GM19468 (cell line): ENCODE results near the gene NKX2-3.

ENCODE experiments used
- ATAC-seq: cut with Tn5 transposase; IDR thresholded peaks from one replicate; pipeline ENCODE4 v1.9.1; 2021; ENCODE audit warnings: mild to moderate bottlenecking, moderate library complexity, moderate number of reproducible peaks; ENCODE audit not compliant: unreplicated experiment; ENCODE audit errors: extremely low read depth

The NKX2-3 gene

DNA sequence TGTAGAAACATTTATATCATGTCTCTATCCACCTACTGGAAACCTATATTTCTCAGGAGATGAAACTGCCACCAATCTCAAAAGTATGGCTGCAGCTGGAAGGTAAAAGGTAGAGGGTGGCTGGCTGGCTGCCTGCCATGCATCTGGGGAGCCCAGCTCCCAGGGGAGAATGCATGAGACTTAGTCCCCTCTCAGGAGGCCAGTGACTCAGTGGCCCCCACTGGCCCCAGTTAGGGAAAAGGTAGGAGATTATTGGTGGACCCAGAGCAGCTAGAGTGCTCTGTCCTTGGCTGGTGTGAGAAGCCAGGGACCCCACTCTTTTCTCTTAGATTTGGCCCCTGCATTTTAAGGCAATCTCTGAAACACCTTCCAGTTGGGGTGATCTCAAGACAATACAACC, 6.8 kb upstream of the NKX2-3 start:
- no peak for ATAC-seq

DNA sequence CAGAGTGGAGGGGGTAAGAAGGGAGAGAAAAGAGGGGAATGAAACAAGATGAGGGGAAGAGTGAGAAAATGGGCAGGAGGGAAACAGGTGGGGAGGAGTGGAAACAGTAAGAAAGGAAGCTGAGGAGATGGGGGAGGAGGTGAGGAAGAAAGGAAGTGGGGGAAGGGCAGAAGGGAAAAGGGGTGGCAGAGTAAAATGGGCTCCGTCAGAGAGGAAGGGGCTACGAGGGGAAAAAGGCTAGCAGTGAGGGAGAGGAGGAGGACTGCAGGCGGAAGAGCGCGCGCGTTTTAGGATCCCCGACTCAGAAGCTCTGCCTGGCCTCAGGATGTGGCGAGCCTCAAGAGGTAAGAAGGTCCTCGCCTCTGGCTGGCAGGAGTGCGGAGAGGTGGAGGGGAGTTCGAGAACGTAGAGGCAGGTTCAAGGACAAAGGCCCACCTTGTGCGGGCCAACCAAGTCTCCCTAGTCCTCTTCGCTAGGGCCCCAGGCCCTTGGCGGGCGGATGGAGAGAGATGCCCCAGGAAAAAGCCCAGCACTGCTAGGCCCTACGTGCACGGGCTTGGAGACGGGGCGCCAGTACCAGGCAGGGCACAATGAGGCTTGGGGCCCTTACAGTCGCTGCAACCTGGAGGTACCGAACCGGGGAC, 5.8 kb upstream of the NKX2-3 start:
- no peak for ATAC-seq

DNA sequence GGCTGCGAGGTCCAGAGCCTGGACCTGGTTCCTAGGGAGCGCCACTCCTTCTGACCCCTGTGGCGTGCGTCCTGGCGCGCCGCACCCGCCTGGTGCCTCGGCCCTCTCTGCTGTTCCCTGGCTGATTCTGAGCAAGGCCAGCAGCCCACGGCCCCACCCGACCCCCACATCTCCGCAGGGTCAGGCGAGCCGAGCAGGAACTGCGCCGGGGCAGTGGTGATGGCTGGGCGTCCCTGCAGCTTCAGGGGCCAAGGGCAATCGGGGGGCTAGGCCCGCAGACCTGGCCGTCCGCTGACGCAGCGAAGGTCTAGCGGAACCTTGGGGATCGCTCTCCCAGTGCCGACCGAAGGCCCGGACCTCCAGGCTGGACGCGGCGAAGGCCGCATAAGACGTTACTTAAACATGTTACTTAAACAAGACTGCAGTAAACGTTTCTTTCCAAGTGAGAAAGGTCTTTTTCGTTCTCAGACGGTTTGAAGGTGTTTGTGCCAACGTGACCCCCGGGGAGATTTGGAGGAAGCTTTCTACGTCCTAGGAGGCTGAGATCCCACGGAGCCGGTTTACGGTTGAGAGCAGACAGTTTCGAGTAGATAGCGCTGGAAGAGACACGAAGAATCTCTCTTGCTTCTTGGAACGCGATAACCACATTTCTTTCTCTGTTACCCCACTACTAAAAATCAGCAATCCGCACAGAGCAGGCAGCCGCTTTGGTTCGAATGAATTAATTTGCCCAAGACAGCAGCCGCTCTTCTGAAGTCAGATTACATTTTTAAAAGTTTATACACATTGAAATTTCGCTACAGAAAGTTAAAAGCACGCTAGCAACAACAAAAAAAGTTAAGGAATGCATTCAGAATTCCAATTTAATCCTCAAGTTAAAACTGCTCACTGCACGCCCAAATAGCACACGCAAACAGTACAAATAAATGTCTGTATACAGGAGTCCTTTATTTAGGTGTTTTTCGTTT, 4.9 kb upstream of the NKX2-3 start:
- no peak for ATAC-seq

DNA sequence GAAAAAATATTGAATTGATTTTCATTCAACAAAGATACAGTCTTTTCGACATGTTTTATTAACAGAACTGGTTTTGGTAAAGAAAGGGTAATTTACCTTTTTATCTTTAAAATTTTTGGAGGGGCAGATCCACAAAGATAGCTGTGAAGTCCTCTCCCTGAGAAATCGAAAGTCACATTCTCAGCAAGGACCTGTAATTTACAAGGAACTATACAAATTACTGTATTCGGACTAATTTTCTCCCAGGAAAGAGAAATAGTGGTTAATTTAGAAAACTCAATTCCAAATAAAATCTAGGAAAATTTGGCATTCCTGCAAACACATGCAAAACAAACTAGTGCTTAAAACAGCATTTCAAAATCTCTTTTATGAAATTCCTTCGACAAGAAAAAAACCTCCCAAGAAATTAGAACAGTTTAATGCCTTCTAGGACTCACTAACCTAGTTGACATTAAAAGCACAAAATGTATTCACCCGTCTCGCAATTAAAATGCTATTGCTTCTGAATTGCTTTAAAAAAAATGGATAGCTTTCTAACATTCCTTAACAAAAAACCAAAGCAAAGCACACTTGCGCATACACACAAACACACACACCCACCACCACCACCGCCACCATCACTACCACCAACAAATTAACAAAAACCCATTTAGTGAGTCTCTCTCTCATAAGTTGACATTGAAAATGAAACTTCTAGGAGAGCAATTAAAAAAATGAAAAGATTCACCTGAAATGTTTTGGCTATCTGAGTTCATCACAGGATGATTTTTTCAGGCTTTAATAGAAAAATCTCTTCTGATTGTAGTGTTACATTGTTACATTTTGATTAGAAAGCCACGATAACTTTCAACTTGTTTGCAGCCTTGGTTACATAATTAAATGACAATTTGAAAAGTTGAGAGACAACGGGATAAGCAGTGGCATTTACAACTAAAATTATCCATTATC, 4.0 kb upstream of the NKX2-3 start:
- ATAC-seq = no peak

DNA sequence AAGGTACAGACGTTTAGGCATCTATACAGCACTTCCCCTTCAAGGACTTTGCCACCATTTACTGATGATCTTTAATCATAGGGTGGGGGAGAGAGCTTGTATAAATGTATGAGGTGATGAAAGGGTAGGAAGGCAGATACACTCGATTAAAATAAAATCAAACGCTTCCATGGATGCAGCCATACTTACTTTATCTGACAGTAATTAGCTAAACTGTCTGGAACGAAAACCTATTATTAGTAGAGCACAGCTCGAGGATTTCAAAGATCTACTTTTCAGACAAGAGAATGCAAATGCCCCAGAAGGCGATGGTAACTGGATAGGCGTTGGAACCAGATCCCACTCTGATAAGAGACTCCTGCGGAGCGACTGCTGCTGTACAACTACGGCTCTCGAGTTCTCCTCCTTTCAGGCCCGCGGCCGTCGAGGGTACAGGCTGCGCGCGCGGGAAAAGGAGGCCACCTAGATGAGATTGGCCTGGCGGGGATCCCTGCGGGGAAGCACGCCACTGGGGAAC, 3.1 kb upstream of the NKX2-3 start:
- ATAC-seq = no peak

DNA sequence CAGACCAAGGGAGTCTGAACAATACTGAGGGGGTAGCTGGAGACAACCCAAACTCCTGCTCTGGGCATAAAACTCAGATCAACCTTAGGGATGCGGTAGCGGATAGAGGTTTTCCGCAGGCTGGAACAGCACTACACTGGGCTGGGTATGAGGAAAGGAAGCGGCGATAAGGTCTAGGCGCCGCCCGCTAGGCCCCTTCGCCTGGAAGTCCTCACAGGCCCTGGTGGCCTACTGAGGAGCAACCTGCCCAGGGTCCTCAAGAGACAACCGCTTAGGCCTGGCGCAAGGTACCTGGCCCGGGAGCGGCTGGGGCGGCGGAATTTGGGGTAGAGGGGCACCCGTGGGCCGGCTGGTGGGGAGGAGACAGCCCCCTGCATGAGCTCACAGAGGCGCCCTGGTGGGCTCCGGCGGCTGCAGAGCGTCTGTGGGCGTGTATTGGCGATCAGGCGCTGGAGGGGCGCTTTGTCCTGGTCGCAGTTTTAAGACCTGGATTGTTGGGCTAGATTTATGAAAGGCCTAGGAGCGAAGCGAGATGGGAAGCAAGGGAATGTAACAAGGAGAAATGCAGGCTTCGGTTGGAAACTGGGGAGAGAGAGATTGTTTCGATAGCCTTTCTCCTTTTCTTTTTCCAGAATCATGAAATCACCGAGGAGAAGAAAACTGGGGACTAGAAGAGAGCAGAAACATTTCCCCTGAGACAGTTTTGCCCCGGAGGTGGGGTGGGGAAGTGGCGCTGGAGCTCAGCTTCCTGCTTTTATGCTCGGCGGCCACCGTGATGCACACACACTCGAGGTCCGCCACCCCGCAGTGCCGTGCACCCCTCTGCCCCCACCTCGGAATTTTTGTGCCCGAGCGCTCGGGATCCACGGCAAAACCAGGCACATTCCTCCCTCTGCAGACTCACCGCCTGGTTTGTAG, 2.4 kb upstream of the NKX2-3 start:
- no peak for ATAC-seq

DNA sequence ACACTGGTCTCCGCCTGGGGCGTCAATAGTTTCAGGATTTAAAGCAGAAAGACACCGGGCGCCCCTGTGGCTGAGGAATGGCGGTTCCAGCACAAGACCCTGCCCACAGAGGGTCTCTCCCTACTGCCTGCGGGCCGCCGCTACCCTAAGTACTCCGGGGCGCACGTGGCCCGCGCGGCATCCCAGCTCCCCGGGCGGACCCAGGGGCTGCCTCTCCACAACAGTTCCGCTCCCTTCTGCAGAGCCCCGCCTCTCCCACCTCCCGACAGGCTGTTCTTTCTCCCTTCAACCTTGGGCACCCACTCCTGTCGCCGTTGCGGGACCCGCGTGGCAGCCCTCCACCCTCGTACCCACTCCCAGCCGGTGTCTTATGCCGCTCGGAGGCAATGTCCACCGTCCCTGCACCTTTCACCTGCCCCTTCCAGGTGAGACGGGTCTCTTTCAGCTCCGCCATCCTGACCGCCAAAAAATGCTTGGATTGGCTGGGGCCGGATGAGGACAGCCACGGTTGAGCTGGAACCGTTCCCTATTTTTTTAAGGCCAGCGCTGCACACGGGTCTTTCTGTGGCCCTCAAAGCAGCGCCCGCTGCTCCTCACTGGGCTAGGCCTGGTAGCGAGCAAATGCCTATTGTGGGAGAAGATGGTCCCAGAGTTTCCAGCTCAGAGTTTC, 1.6 kb upstream of the NKX2-3 start:
- ATAC-seq = no peak

DNA sequence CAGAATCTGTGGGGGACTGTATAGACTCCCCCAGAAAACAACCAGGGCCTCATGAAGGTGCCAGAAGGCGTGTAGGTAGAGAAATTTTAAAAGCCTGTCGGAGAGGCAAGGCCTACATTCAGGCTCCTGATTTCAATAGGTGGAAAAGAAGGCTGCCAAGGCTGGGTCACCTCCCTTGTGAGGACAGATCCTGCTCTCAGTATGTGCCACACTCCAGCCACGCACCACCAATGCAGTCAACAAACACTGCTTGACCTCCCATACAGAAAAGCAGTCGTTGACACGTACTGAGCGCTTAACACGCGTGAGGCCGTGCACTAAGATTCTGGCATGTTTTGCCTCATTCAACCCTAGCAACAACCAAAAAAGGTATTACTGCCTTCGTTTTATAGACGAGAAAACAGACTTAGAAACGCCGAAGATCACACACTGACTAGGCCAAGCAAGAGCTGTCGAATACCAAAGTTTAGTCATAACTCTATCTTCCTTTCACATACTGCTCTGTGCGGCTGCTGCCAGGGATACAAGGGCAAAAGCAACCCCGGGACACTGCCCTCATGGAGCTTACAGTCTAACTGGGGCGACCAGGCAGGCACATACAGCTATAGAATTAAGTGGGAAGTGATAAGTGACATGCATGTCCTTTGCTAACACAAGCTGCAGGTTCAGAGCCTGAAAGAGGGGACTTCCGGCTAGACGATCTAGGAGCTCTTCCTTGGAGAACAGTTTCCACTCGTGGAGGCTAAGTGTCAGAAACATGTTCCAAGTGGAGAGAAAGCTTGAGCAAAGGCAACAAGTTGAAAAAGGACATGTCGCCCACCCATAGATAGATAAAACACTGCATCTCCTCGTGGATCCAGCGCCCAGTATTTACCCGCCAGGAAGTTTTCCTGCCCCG, 797 bp upstream of the NKX2-3 start:
- no peak for ATAC-seq

DNA sequence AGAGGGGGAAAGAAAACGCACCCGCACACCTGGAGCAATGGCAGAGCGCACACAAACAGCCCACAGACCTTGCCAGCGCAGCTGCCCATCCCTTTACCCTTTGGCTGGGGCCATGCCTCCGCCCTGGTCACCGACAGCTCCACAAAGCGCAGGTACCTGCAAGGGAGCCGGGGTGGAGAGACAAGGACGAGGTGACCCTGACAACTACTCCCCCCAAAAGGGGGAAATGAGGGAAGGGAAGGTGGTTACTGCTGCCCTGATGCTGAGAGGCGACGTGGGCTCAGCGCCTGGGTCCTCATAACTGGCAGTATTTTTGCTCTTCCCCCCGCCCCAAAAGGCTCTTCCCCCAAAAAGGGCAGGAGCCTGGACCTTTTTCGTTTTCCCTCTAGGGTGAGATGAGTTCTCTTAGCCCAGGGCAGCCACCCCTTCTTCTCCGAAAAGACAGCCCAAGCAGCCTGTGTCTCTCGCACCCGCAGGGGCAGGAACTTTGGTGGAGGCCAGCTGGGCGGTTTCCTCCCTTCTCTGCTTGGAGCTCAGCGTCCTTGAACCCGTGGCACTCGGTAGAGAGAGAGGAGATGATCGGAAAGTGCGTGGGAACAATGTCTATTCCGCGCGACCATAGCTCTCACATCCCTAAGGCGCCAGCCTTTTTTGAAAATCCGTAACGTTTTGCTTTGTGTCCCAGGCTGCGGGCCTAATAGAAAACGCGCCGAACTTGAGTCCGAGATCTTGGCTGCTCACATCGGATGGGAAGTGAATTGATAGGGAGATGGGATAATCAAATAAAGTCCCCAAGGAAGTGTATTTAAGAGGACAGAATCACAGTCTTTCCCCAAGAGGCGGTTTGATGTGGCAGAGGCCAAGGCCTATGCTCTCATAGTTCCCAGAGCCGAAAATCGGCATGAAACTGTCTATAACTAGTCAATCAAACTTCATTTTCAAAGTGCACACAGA, 1.0 kb downstream of the NKX2-3 start:
- no peak for ATAC-seq

DNA sequence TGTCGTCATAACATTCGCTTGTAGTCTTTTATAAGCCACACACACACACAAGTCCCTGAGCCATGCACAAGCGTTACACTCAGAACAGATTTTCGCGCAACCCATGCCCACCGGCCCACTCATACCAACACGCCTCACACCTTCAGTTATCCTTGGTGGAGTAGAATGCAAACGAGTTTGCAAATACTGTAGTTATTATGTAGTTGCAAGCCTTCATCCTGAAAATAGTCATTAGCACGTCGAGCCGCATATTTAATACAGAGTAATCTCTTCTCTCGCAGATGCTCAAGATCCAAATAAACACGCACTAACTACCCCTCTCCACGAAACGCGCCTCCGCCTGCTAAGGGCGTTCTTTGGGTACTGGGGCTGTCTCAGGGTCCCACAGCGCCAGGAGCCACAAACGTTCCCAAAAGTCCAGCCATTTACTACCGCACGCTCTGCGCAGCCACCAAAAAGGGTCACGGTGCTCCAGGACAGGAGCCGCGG, 1.8 kb downstream of the NKX2-3 start:
- no peak for ATAC-seq

DNA sequence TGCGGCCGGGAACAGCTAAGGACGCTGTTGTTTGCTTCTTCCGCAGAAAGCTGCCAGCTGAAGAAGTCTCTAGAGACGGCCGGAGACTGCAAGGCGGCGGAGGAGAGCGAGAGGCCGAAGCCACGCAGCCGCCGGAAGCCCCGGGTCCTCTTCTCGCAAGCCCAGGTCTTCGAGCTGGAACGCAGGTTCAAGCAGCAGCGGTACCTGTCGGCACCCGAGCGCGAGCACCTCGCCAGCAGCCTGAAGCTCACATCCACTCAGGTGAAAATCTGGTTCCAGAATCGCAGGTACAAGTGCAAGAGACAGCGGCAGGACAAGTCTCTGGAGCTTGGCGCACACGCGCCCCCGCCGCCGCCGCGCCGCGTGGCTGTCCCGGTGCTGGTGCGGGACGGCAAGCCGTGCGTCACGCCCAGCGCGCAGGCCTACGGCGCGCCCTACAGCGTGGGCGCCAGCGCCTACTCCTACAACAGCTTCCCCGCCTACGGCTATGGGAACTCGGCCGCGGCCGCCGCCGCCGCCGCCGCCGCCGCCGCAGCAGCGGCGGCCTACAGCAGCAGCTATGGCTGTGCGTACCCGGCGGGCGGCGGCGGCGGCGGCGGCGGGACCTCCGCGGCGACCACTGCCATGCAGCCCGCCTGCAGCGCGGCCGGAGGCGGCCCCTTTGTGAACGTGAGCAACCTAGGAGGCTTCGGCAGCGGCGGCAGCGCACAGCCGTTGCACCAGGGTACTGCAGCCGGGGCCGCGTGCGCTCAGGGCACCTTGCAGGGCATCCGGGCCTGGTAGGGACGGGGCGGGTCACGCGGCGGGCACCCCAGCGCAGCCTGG, 2.4 kb downstream of the NKX2-3 start:
- no peak for ATAC-seq

DNA sequence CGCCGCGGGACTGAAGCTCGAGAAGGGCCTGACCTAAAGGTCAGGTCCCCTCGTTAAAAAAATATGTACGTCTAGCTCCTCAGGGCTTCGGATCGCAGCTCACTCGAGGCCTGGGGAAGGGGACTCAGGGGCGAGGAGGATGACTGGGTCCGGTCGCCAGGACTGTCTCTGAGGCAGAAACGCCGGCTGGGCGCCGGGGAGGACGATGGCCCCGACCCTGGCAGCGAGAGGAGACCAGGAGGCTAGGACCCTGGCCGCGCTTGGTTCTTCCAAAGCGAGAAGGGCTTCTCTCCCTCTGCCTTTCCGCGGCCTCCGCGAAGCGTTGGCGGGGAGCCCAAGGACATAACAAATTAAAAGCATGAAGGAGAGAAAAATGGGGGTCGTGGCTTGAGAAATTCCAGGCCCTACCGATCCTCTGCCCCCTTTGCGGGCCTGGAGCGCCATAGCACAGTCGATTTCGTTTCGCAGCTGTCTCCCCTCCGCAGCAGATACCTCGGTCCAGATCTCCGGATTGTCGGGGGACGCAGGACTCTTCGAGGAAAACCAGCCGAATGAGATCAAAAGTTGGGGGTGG, 3.1 kb downstream of the NKX2-3 start:
- no peak for ATAC-seq

DNA sequence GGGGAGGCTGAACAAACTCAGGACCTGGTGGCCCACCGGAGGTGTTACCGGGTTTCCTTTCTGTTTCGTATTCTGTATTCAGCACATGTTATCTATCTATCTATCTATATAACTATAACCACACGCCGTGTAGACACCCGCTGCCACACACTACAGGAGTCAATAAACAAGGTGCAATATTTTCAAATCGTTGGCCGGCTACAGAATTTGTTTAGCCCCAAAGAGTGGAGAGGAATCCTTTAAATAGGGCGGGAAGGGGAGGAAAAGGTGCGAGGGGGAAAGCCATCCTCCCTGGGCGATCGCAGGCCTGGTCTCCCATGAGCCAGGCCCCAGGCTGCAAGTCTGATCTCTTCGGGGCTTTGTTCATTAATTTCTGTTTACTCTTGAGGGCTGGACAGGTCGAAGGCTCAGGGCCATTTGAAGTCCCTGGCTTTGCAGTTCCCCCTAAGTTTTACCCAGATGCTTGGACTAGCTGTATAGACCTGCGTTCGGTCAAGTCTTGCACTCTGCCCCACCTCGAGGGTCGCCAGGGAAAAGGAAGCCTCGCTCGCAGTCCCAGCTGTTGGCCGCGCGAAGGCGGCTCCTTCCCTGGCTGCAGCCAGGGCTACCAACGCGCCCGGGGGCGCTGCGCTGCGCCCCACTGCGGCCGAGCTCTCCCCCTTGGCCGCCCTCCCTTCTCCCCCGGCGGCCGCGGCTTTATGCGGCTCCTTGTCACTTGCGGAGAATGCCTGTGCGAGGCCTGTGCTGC, 3.8 kb downstream of the NKX2-3 start:
- no peak for ATAC-seq

DNA sequence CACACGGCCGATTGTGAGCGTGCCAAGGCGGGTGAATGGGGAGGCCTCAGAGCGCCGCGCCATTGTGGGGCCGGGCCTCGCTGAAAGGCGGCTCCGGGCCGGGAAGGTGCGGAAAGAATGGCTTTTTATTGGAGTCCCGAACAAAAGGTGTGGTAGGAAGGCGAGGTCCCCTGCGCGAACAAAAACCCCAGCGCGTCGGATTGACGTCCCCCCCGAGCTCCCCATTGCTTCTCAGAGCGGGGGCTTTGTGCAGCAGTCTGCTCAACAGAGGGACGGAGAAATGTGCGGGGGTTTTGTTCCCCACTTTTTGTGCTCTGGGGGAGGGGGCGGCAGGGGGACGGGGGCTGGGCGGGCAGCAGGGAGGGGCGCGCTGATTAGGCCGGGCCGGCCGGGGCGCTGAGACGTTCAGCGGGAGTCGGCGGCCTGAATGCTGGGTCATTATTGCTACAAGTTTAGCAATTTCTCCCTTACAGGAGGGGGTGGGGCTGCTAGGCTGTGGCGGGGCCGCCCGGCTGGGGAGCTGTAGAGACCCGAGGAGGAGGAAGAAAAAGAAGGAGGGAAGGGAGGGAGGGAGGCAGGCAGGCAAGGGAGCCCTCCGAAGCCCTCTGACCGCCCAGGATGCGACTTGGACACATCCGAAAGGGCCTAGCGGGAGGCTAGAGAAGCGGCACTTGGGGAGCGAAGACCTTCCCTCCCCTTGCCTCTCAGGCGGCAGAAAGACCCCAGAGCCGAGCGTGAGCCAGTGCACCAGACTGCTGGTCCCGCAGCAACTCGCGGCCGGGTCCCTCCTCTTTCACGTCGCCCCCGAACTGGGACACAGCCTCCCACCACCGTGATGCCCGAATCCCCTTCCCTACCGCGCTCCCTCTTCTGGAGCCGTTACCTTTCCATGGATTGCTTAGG, 4.6 kb downstream of the NKX2-3 start:
- ATAC-seq = no peak
